ENCODE data around the gene RIN3.
"Not testable (repeated sequence)": the region's sequence is repeated elsewhere in the genome, so short reads cannot be mapped to it uniquely, and the experiment has no call there.

Gene RIN3

GRCh38 chr14:92531106-92531873, 17.7 kb downstream of the RIN3 start:
- DNase-seq, result peak; percentile 84

GRCh38 chr14:92532490-92533163, 19.0 kb downstream of the RIN3 start:
- no peak for DNase-seq

- DNase-seq, result peak; percentile 49
These were observed 21.5 kb downstream of the RIN3 start for GRCh38 chr14:92534932-92535643.

GRCh38 chr14:92536231-92536630, 22.6 kb downstream of the RIN3 start:
- DNase-seq, result not testable (repeated sequence)

- DNase-seq, result no peak
These were observed 24.9 kb downstream of the RIN3 start for GRCh38 chr14:92538412-92538985.

- DNase-seq, result no peak
These were observed 25.8 kb downstream of the RIN3 start for GRCh38 chr14:92539419-92539818.

GRCh38 chr14:92539875-92540274, 26.3 kb downstream of the RIN3 start:
- DNase-seq, result no peak

GRCh38 chr14:92540472-92541048, 27.0 kb downstream of the RIN3 start:
- no peak for DNase-seq

- DNase-seq, result no peak
These were observed 29.4 kb downstream of the RIN3 start for GRCh38 chr14:92542766-92543554.

GRCh38 chr14:92544051-92544720, 30.6 kb downstream of the RIN3 start:
- no peak for DNase-seq

GRCh38 chr14:92546347-92547053, 32.9 kb downstream of the RIN3 start:
- DNase-seq, result no peak

- no peak for DNase-seq
These were observed 35.7 kb downstream of the RIN3 start for GRCh38 chr14:92549105-92549858.

GRCh38 chr14:92549859-92550230, 36.3 kb downstream of the RIN3 start:
- DNase-seq, result no peak

GRCh38 chr14:92551044-92551841, 37.7 kb downstream of the RIN3 start:
- peak; percentile 58 for DNase-seq

- no peak for DNase-seq
These were observed 38.5 kb downstream of the RIN3 start for GRCh38 chr14:92552066-92552465.

GRCh38 chr14:92553438-92553837, 39.9 kb downstream of the RIN3 start:
- DNase-seq, result no peak

- DNase-seq, result no peak
These were observed 42.0 kb downstream of the RIN3 start for GRCh38 chr14:92555465-92556111.

GRCh38 chr14:92556255-92556741, 42.7 kb downstream of the RIN3 start:
- DNase-seq, result no peak

Measured in CD4-positive, alpha-beta T cell treated with Interleukin-10 for 1 hour (primary cell).